ENCODE results near the gene EOGT. TPM values are rescaled to one million over a fixed set of nuclear protein-coding genes. Genes with fewer than 3 reads are reported as not detected.

Gene EOGT
- polyA plus RNA-seq, 3 donors, result 10.6 to 12.2 (median 11.5) TPM

GRCh38 chr3:69009559-69010410 is 3.7 kb downstream of the EOGT start:
- no peak for DNase-seq (ENCODE audit: low read depth in 3 of 3, low spot score in 2 of 3)

- no peak for DNase-seq (ENCODE audit: low read depth in 3 of 3, low spot score in 2 of 3)
Measured at GRCh38 chr3:69008980-69009379, 4.5 kb downstream of the EOGT start.

- no peak for DNase-seq (ENCODE audit: low read depth in 3 of 3, low spot score in 2 of 3)
Measured at GRCh38 chr3:69005791-69006482, 7.5 kb downstream of the EOGT start.

- no peak for DNase-seq (ENCODE audit: low read depth in 3 of 3, low spot score in 2 of 3)
Measured at GRCh38 chr3:69005071-69005790, 8.3 kb downstream of the EOGT start.

- DNase-seq (ENCODE audit: low read depth in 3 of 3, low spot score in 2 of 3), result no peak
Measured at GRCh38 chr3:69004138-69004537, 9.3 kb downstream of the EOGT start.

- DNase-seq (ENCODE audit: low read depth in 3 of 3, low spot score in 2 of 3), result no peak
Measured at GRCh38 chr3:68999605-69000004, 13.9 kb downstream of the EOGT start.

- DNase-seq (ENCODE audit: low read depth in 3 of 3, low spot score in 2 of 3), result no peak
Measured at GRCh38 chr3:68999158-68999557, 14.3 kb downstream of the EOGT start.

GRCh38 chr3:68997887-68998286 is 15.6 kb downstream of the EOGT start:
- DNase-seq (ENCODE audit: low read depth in 3 of 3, low spot score in 2 of 3), result no peak

GRCh38 chr3:68996356-68996995 is 17.0 kb downstream of the EOGT start:
- no peak for DNase-seq (ENCODE audit: low read depth in 3 of 3, low spot score in 2 of 3)

GRCh38 chr3:68988740-68989139 is 24.7 kb downstream of the EOGT start:
- no peak for DNase-seq (ENCODE audit: low read depth in 3 of 3, low spot score in 2 of 3)

GRCh38 chr3:68987322-68987721 is 26.2 kb downstream of the EOGT start:
- no peak for DNase-seq (ENCODE audit: low read depth in 3 of 3, low spot score in 2 of 3)

GRCh38 chr3:68986496-68987208 is 26.8 kb downstream of the EOGT start:
- DNase-seq (ENCODE audit: low read depth in 3 of 3, low spot score in 2 of 3), result no peak

GRCh38 chr3:68985146-68985790 is 28.2 kb downstream of the EOGT start:
- no peak for DNase-seq (ENCODE audit: low read depth in 3 of 3, low spot score in 2 of 3)

- DNase-seq (ENCODE audit: low read depth in 3 of 3, low spot score in 2 of 3), result no peak
Measured at GRCh38 chr3:68984011-68984530, 29.4 kb downstream of the EOGT start.

GRCh38 chr3:68977486-68978167 is 35.9 kb downstream of the EOGT start:
- no peak for DNase-seq (ENCODE audit: low read depth in 3 of 3, low spot score in 2 of 3)

- no peak for DNase-seq (ENCODE audit: low read depth in 3 of 3, low spot score in 2 of 3)
Measured at GRCh38 chr3:68974711-68975110, 38.8 kb downstream of the EOGT start.

- no peak for DNase-seq (ENCODE audit: low read depth in 3 of 3, low spot score in 2 of 3)
Measured at GRCh38 chr3:68973639-68974038, 39.8 kb downstream of the EOGT start.

- DNase-seq (ENCODE audit: low read depth in 3 of 3, low spot score in 2 of 3), result peak; percentile 31 to 62 (median 32)
Measured at GRCh38 chr3:68972358-68972979, 41.0 kb downstream of the EOGT start.

- DNase-seq (ENCODE audit: low read depth in 3 of 3, low spot score in 2 of 3), result no peak
Measured at GRCh38 chr3:68964694-68965093, 48.8 kb downstream of the EOGT start.

All from right renal cortex interstitium (tissue), 3 donors.